HG02642 (cell line): ENCODE measurements around the gene SRRM5.
"Not testable (repeated sequence)": the region's sequence is repeated elsewhere in the genome, so short reads cannot be mapped to it uniquely, and the experiment has no call there.

Experiments used
- ATAC-seq: cut with Tn5 transposase; IDR thresholded peaks from one replicate; pipeline ENCODE4 v1.9.1; 2021; ENCODE audit warnings: mild to moderate bottlenecking; ENCODE audit not compliant: unreplicated experiment, poor library complexity

SRRM5 gene

DNA sequence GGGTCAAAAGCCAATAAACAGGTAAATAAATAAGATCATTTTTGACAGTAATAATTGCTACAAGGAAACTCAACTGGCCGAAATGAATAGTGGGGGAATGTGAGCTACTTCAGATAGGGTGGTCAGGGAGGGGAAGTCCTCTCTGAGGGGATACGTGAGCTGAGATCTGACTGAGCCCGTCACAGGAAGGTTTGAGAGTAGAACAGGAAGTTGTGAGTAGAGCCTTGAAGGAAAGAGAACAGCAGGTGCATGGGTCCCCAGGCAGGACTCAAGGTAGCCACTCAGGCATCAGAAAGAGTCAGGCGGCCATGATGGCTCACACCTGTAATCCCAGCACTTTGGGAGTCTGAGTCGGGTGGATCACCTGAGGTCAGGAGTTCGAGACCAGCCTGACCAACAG, 22.2 kb upstream of the SRRM5 start:
- no peak for ATAC-seq

- no peak for ATAC-seq
These were observed 19.8 kb upstream of the SRRM5 start for GRCh38 chr19:43591904-43592772.

- ATAC-seq: no peak
These were observed 19.0 kb upstream of the SRRM5 start for GRCh38 chr19:43592800-43593350.

DNA sequence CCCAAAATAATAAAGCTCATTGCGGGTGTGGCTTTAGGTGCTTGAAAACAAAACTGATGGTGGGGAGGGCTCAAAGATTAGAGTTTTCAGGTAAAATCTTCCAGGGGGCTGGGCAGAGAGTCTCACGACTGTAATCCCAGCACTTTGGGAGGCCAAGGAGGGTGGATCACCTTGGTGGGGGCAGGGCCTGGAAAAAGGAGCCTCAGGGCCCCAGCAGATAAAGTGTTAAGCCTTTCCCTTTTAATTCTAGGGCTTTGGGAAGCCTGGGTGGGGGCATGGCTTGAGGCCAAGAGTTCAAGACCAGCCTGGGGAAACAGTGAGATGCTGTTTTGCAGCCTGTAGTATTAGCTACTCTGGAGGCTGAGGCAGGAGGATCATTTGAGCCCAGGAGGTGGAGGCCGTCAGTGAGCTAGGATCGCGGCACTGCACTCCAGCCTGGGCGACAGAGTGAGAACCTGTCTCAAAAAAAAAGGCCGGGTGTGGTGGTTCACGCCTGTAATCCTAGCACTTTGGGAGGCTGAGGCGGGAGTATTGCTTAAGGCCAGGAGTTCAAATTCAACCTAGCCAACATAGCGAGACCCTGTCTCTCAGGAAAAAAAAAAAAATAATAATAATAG, 17.7 kb upstream of the SRRM5 start:
- no peak for ATAC-seq

DNA sequence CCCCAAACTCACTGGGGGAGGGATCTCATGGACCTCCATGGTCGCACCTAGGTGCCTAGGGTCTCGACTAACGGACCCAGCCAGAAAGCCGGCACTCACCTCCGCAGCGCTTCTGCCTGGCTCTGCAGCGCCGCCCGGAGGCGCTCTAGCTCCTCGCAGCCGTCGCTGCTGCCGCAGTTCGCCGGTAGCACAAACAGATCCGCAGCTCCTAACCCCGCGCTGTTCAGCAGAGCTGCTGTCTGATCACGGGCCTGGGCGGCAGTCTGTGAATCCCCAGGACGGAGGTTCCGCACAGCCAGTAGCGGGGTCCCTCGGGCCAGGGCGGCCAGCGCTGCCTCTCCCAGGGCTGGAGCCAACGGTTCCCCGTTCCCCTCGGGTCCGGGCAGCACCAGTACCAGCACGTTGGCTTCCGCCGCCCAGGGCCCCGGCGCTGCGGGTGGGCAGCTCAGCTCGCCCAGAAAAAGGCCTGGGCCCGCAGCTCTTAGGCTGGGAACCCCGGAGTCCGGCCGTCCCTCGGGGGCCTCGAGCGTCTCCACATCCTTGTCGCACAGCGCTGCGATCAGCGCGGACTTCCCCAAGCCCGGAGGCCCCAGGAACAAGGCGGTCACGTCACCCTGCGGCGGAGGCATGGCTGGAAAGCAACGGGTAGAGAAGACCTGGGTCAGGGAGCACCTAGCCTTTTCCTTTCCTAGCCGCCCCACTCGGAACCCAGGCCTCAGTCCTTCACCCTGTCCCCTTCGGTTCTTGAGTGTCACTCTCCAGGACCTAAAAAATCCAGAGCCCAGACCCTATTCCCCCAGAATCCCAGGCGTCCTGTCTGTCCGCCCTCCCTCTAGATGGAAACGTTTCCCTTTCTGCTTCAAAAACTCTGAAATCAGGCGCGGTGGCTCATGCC, 16.9 kb upstream of the SRRM5 start:
- ATAC-seq: no peak

DNA sequence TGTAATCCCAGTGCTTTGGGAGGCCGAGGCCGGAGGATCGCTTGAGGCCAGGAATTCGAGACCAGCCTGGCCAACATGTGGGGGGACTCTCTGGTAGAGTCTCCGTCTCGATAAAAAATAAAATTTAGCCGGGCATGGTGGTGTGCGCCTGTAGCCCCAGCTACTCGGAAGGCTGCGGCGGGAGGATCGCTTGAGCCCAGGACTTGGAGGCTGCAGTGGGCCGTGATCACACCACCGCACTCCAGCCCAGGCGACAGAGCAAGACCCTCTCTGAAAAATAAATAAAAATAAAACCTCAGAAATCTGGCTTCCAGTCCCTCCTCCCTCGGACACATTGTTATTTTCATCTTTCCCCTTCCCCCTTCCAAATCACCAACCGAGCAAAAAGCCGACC, 16.3 kb upstream of the SRRM5 start:
- peak; percentile 3 for ATAC-seq

DNA sequence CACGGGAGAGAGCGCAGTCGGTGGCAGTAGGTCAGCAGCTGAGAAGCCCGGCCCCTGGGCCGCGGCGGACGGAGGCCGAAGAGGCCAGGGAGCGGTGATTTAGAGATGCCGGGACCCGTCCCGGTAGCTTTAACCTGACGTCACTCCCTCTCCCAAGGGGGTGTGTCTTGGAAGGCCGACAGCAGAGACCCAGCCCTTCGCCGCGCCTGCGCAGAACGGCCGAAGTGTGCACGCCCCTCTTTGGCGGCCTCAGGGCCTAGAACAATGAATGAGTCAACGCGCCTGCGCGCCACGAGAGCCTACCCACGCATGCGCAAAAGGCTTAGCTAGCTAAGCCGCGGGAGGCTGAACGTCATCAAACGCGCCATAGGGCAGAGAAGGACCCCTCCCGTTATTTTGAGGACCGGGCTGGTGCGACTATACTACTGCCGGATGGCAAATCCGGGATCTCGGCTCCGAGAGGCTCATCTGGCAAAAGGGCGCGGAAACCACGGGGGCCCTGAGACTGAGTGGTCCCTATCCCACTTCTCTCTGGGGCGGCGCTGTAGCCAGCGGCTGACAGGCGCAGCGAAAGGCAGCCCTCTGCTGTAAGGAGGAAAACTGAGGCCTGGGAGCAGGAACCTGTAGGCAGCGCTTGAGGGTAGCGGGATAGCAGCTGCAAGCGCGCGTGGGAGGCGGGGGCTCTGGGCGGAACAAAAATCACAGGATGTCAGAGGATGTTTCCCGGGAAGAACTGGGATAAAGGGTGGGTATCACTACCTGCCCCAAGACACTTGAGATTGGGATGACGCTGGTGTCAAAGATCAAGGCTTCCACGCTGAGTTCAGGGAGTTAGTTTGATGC, 15.7 kb upstream of the SRRM5 start, which contains the start of the genes IRGQ and ZNF576:
TSS of gene IRGQ (minus strand) at position 136 of the 843 bp plus-strand sequence. CDS start 796 bp downstream, outside the sequence.
TSS of gene ZNF576 (plus strand) at position 597 of the 843 bp plus-strand sequence. CDS start 514 bp downstream, outside the sequence.
- peak; percentile 86 for ATAC-seq

DNA sequence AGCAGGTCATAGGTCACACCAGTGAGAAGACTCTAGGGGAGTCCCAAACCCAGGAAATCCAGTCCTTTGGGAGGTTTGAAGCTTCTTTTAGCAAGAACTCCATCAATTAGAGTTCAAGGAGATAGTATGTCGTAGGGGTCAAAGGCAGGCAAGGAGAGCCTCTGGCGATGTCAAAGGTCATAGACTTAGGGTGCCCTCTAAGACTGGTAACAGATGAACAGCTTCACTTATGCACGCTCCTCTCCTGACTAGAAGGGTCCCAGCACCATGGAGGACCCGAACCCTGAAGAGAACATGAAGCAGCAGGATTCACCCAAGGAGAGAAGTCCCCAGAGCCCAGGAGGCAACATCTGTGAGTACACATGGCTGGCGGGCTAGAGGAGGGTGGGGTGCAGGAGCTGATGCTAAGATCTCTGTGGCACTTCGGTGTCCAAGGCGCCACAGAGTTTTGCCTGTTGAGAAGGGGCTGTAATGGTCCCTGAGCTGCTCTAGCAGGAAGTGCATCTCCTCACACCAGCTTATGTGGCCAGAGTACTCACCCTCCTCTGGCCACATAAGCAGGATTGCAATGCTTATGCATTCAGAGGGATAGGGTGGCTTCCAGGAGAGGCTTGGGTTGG, 14.9 kb upstream of the SRRM5 start:
- ATAC-seq: no peak

GRCh38 chr19:43597876-43598275, 14.0 kb upstream of the SRRM5 start:
- ATAC-seq: no peak

- ATAC-seq: no peak
These were observed 13.2 kb upstream of the SRRM5 start for GRCh38 chr19:43598445-43599240.

- ATAC-seq: no peak
These were observed 12.1 kb upstream of the SRRM5 start for GRCh38 chr19:43599635-43600295.

DNA sequence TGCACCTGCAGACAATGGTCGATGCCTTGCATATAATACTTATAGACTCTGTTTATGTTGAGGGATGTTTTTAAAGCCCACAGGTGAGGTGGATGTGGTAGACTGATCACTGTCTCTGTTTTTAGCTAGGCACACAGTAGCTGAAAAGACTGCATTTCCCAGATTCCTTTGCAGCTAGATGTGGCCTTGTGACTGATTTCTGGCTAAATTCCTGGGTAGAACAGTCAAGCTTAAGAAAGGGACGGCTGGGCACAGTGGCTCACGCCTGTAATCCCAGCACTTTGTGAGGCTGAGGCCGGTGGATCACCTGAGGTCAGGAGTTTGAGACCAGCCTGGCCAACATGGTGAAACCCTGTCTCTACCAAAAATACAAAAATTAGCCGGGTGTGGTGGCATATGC, 11.6 kb upstream of the SRRM5 start:
- not testable (repeated sequence) for ATAC-seq

GRCh38 chr19:43605875-43606568, 5.9 kb upstream of the SRRM5 start:
- no peak for ATAC-seq

DNA sequence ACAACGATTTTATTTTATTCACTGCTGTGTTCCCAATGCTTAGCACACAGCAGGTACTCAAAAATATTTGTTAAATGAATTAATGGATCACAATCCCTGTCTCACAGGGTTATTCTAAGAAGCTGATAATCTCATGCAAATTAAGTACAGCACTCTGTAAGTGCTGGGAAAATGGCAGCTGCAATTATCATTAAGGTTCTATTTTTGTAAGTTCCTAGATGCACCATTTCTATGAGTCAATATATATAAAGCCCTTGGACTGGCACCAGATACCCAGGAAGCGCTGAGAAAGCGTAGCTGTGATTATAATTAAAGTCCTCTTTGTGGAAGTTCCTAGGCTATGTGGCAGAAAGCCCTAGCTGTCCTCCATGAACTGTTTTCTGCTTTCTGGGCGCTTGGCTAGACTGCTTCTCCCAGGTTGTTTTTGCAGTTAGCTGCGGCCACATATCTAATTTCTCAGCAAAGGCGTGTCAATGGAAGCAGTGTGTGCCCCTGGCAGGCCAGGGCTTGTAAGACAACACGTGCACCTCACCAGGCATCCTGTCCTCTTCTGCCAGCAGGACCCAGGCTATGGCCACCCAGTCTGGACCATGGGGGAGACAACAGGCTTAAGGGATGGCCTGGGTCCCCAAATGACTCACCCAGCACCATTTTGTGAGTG, 5.2 kb upstream of the SRRM5 start:
- no peak for ATAC-seq

DNA sequence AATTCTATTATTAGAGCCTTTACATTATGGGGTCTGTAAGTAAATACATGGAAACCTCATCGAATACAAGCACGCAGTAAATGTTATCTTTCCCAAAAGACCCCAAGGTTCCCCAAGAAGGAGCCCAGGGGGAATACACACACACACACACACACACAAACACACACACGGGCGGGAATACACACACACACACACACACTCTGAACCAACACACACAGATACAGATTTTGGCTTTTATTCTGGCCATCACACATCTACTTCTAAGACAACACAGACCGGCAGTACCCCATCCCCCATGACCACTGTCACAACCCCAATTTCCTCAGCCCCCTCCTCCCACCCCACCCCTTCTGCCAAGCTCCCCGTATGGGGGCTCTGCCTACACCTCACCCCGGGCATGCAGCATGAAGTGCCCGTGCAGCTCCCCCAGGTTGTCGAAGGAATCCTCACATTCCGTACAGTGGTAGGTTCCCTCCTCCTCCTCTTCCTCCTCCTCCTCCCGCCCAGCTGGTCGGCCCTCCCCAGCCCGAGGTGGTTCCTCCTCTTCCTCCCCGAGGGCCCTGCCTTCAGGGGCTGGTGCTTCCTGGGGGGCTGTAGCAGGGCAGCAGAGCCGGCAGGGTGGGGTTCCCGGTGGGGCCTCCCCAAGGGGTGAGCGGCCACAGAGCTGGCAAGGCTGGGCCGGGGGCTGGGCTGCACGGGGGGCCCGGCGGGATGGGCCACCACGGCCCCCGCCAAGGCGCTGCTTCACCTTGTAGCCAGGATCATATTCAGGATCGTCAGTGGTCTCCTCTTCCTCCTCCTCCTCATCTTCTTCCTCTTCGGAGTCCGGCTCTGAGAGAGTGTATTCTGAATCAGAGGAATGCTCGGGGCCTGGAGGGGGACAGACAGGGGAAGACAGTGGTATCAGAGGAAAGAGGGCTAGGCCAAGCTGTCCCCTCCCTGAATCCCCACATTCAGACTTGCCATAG, 4.4 kb upstream of the SRRM5 start:
- no peak for ATAC-seq
